Caco-2 (cell line): ENCODE results near the gene ZDHHC11B. TPM values are rescaled to one million over a fixed set of nuclear protein-coding genes. Genes with fewer than 3 reads are reported as not detected.
A peak's percentile ranks its signal among the peaks of the same experiment; 100 is the strongest.

ENCODE experiments used
- BruUV-seq: library from RNA; stranded (reverse); fragments of 400-500 nt; replicated peaks from 2 replicates; lab custom pipeline; 2021; lab: Mats Ljungman, UMichigan
- CTCF ChIA-PET: fragments of 300-600 bp; sonication (Branson Sonifier 250); formaldehyde crosslinking; loops from one replicate; lab custom pipeline; 2022; ENCODE audit warnings: antibody characterized with exemption; lab: Charles Lee
- POLR2A ChIA-PET: fragments of 300-600 bp; sonication (Branson Sonifier 250); formaldehyde crosslinking; loops from one replicate; lab custom pipeline; 2022; ENCODE audit warnings: antibody characterized with exemption; lab: Charles Lee
- DNase-seq, 2 experiments: peaks; one replicate each; pipeline versions ENCODE4 v3.0.0 to v3.0.0-alpha.2; 2020 to 2022
- H3K27me3 ChIP-seq: replicated peaks from 2 replicates; pipeline ENCODE4 v1.6.0; 2011; ENCODE audit warnings: low read length; ENCODE audit not compliant: control insufficient read depth, insufficient read depth
- H3K36me3 ChIP-seq: 2 replicates; pipeline ENCODE4 v1.5.1; 2011; ENCODE audit warnings: low read length; ENCODE audit not compliant: control insufficient read depth, insufficient read depth
- H3K4me1 ChIP-seq: fragments of 250-450 bp; sonication (Bioruptor Pico); 2 replicates; pipeline ENCODE4 v1.5.1; 2020; ENCODE audit warnings: mild to moderate bottlenecking
- H3K4me3 ChIP-seq: 2 replicates; pipeline ENCODE4 v1.5.1; 2011; ENCODE audit warnings: low read depth, mild to moderate bottlenecking, control low read depth, low read length
- H3K9me3 ChIP-seq: fragments of 250-450 bp; sonication (Bioruptor Pico); 2 replicates; pipeline ENCODE4 v1.5.1; 2020; ENCODE audit warnings: mild to moderate bottlenecking, moderate library complexity
- H3K27ac Mint-ChIP-seq: one replicate; pipeline ENCODE4 v1.8.0; 2022; ENCODE audit warnings: mixed read lengths; ENCODE audit not compliant: unreplicated experiment
- H3K27me3 Mint-ChIP-seq: one replicate; pipeline ENCODE4 v1.8.0; 2022; ENCODE audit warnings: mixed read lengths; ENCODE audit not compliant: insufficient read depth, unreplicated experiment
- H3K36me3 Mint-ChIP-seq: one replicate; pipeline ENCODE4 v1.8.0; 2022; ENCODE audit warnings: mild to moderate bottlenecking, mixed read lengths; ENCODE audit not compliant: insufficient read depth, unreplicated experiment
- H3K4me1 Mint-ChIP-seq: one replicate; pipeline ENCODE4 v1.8.0; 2022; ENCODE audit warnings: low read depth, mixed read lengths; ENCODE audit not compliant: unreplicated experiment
- H3K4me3 Mint-ChIP-seq: one replicate; pipeline ENCODE4 v1.8.0; 2022; ENCODE audit warnings: mild to moderate bottlenecking, moderate library complexity, mixed read lengths; ENCODE audit not compliant: unreplicated experiment
- H3K9me3 Mint-ChIP-seq: one replicate; pipeline ENCODE4 v1.8.0; 2022; ENCODE audit warnings: mixed read lengths; ENCODE audit not compliant: unreplicated experiment
- CTCF ChIP-seq, 2 experiments: fragments of 200-600 bp in 1 of 2; IDR thresholded peaks; 1 replicate in 1 of 2; 2 replicates in 1 of 2; pipeline versions ENCODE4 v1.5.1 to v1.8.0; 2011 to 2022; ENCODE audit warnings: antibody characterized with exemption in 1 of 2, control low read depth in 1 of 2, inconsistent platforms in 1 of 2, low read depth in 1 of 2, low read length in 1 of 2, mild to moderate bottlenecking in 1 of 2, moderate library complexity in 1 of 2; ENCODE audit not compliant: insufficient read depth in 1 of 2, severe bottlenecking in 1 of 2, unreplicated experiment in 1 of 2
- intact Hi-C: fragments of 100-400 bp; cut with micrococcal nuclease; formaldehyde crosslinking; loops from one replicate; pipeline ENCODE4 v1.10.0; 2022; ENCODE audit not compliant: unreplicated experiment
- total RNA-seq: library from RNA; stranded (reverse); gene quantifications from 2 replicates; pipeline ENCODE4 v1.2.3, GENCODE V29; 2022

ZDHHC11B gene
- total RNA-seq, 1 experiment from 2014 or later, result 1.00 TPM

DNA sequence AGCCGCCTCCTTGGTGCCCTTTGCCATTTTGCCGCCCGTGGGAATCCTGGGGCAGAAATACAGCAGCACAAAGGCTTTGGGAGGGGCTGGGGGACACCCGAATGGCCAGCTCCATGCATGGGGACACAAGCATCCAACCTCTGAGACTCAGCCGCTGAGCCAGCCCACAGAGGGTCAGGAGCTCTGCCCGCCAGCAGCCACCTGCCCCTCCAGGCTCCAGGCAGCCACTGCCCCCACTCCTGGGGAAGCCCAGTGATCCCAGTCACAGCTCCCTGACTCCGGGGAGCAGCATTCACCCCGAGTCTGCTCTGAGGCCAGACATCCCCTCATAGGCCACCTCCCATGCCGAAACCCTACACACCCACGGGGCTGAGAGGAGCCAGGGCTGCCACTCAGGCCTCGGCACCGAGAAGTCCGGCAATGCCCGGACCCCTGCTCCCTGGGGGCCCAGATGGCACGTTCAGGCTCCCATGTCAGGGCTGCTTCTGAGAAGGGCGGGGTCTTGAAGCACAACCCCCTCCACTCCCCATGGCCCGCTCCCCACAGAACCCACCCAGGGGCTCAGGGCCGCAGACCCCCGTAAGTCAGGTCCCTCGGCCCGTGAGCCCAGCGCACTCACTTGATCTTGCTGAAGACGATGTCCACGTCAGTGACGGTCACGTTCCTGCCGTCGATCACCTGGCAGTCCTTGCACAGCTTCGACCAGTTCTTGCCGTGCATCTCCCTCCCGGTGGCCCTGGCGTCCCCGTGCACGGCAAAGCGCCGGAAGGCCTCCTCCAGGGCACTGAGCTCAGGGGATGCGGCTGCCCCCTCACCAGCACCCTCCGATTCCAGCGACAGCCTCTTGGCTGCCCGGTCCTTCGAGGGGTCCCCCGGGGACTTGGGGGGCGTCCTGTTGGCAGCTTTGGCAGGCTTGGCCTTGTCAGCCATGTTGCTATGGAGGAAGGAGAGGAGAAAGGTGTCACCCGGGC is 107.1 kb downstream of the ZDHHC11B start:
- no peak for TF ChIP-seq CTCF (IDR thresholded peaks at IDR 0.05; ENCODE audit: insufficient read depth in 1 of 2, low read depth in 1 of 2, low read length in 1 of 2, severe bottlenecking in 1 of 2, unreplicated experiment in 1 of 2)
- Mint-ChIP-seq H3K4me1 (no peaks in the 10 kb centered on the region), H3K27ac (no peak overlapping the region), H3K27me3 (no peaks in the 10 kb centered on the region), H3K36me3 (peaks cover 43% of the 10 kb centered on the region), H3K9me3 (no peaks in the 10 kb centered on the region), H3K4me3 (no peak overlapping the region)
- DNase-seq, result no peak
- H3K27me3 ChIP-seq, result no peaks in the 10 kb centered on the region; the same call in 1 of the 2 replicates
- H3K4me1 ChIP-seq, result peaks cover 2% of the 10 kb centered on the region; the same call in 1 of the 2 replicates
- no peak overlapping the region for H3K4me3 ChIP-seq
- no TSS peak for BruUV-seq
- CTCF ChIA-PET, result no interaction called here
- POLR2A ChIA-PET, result no interaction called here
- intact Hi-C loops, result no loop called here
- no peaks in the 10 kb centered on the region for H3K36me3 ChIP-seq
- H3K9me3 ChIP-seq, result no peaks in the 10 kb centered on the region

- no peaks in the 10 kb centered on the region for H3K4me1 Mint-ChIP-seq
- peaks cover 9% of the 10 kb centered on the region for H3K4me1 ChIP-seq
- no peaks in the 10 kb centered on the region for H3K9me3 Mint-ChIP-seq
- H3K4me3 ChIP-seq, result no peak overlapping the region
- ChIA-PET POLR2A (no interaction called here), CTCF (no interaction called here)
- H3K27me3 ChIP-seq, result no peaks in the 10 kb centered on the region; the same call in 1 of the 2 replicates
- no peak for TF ChIP-seq CTCF (IDR thresholded peaks at IDR 0.05; ENCODE audit: insufficient read depth in 1 of 2, low read depth in 1 of 2, low read length in 1 of 2, severe bottlenecking in 1 of 2, unreplicated experiment in 1 of 2)
- BruUV-seq, result no TSS peak
- intact Hi-C loops, result no loop called here
- no peak overlapping the region for H3K27ac Mint-ChIP-seq
- H3K27me3 Mint-ChIP-seq, result no peaks in the 10 kb centered on the region
- no peaks in the 10 kb centered on the region for H3K36me3 ChIP-seq
- DNase-seq, result no peak
- peaks cover 49% of the 10 kb centered on the region for H3K36me3 Mint-ChIP-seq
- peak overlapping the region; percentile 51 for H3K4me3 Mint-ChIP-seq
- H3K9me3 ChIP-seq, result no peaks in the 10 kb centered on the region
Measured at GRCh38 chr5:676699-677076, 107.8 kb downstream of the ZDHHC11B start.

GRCh38 chr5:675871-676698 is 108.4 kb downstream of the ZDHHC11B start:
- no peak overlapping the region for H3K27ac Mint-ChIP-seq
- H3K36me3 Mint-ChIP-seq, result peaks cover 49% of the 10 kb centered on the region
- DNase-seq, result no peak
- ChIA-PET POLR2A (interaction anchor here (0.6 kb wide), 1 partner anchor 103 kb away, joined by 4 read pairs; no protein-coding TSS in a partner anchor), CTCF (no interaction called here)
- H3K27me3 ChIP-seq, result no peaks in the 10 kb centered on the region; the same call in 1 of the 2 replicates
- no peaks in the 10 kb centered on the region for H3K36me3 ChIP-seq
- TF ChIP-seq CTCF (IDR thresholded peaks at IDR 0.05; ENCODE audit: insufficient read depth in 1 of 2, low read depth in 1 of 2, low read length in 1 of 2, severe bottlenecking in 1 of 2, unreplicated experiment in 1 of 2), result no peak
- H3K9me3 Mint-ChIP-seq, result no peaks in the 10 kb centered on the region
- intact Hi-C loops, result no loop called here
- no peak overlapping the region for H3K4me3 ChIP-seq
- BruUV-seq, result no TSS peak
- no peaks in the 10 kb centered on the region for H3K9me3 ChIP-seq
- H3K4me1 ChIP-seq, result peaks cover 14% of the 10 kb centered on the region
- no peaks in the 10 kb centered on the region for H3K4me1 Mint-ChIP-seq
- no peaks in the 10 kb centered on the region for H3K27me3 Mint-ChIP-seq
- peak overlapping the region; percentile 51 for H3K4me3 Mint-ChIP-seq
